Vagina (tissue), 2 donors: ENCODE results near the gene FOXC2.

Experiments
- CTCF ChIP-seq, 3 experiments: fragments of 450-650 bp in 2 of 3; fragments of 200-600 bp in 1 of 3; sonication (generic) in 1 of 3; IDR thresholded peaks; one replicate each; pipeline ENCODE4 v1.5.1; 2017 to 2019; ENCODE audit warnings: antibody characterized with exemption in 3 of 3, mild to moderate bottlenecking in 2 of 3, moderate library complexity in 2 of 3
- POLR2A ChIP-seq, 2 donors: fragments of 450-650 bp; IDR thresholded peaks; one replicate each; pipeline ENCODE4 v1.6.1; 2017; ENCODE audit warnings: antibody characterized with exemption in 2 of 2, mild to moderate bottlenecking in 2 of 2, moderate library complexity in 2 of 2
- POLR2AphosphoS5 ChIP-seq, 2 donors: sonication (generic); formaldehyde crosslinking; IDR thresholded peaks; one replicate each; pipeline ENCODE4 v1.9.0; 2017; ENCODE audit warnings: antibody characterized with exemption in 2 of 2, mild to moderate bottlenecking in 2 of 2, low read depth in 1 of 2; ENCODE audit not compliant: insufficient read depth in 1 of 2

GRCh38 chr16:86522634-86523033 lies 44.0 kb upstream of the FOXC2 start:
- no peak for TF ChIP-seq CTCF (IDR thresholded peaks at IDR 0.05)
- no peak for TF ChIP-seq POLR2A (IDR thresholded peaks at IDR 0.05)
- TF ChIP-seq POLR2AphosphoS5 (IDR thresholded peaks at IDR 0.05; ENCODE audit: insufficient read depth in 1 of 2, low read depth in 1 of 2), result no peak
